GM19351 (cell line): ENCODE measurements around the gene CD99L2.

ENCODE experiments used
- ATAC-seq: cut with Tn5 transposase; IDR thresholded peaks from one replicate; pipeline ENCODE4 v1.9.1; 2021; ENCODE audit warnings: mild to moderate bottlenecking, moderate library complexity; ENCODE audit not compliant: unreplicated experiment

CD99L2 gene

DNA sequence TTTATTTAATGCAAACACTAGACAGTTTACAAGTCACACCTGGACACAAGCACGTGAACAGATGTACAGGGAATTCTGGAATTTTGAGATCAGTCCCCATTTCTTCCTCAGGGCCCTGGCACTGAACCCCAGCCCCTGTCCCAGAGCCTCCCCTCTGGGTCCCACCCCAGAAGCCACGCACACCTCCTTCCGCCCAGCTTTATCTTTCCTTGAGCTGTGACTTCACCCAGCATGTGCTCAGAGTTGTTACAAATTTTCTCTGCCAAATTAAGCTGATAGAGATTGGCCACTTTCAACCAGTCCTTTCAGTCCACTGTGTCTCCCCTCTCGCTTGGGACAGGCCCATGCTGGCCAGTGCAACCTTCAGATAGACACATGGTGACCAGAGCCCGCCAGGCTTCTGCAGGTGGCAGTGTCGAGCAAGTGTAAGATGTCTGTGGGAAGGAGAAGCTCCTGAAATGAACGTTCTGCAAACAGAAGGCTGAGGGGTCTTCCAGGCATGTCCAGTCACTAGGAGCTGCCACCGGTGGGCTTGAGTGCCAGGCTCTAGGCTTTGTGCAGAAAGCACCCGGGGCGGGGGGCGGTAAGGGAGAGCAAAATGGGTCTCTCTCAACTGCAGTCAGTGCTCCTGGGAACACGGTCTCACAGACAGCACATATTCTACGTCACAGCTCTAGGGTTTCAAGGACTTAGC lies 132.0 kb downstream of the CD99L2 start:
- no peak for ATAC-seq

DNA sequence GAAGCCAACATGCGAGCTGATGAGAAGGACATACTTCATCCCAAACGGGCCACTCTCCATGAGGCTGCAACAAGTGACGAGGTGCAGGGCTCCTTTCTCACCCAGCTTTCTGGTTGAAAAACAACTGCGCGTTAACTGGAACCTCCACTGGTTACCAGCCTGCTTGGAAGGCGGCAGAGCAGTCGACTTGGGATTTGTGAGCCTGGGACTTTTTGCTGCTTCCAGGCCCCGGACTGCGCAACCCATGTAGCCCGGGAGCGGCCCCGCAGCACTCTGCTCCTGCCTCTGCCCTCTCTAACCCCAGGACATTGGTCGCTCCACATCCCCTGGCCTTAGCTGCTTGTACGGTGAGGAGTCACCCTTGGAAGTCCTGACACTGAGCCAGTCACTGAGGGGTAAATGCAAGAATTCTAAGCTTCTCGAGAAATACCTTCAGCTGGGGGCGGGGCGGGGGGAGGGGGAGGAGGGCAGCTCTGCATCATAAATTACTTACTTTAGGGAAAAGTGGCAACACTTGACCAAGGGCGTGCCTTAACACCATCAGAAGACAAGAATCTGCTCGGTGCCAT lies 132.6 kb downstream of the CD99L2 start:
- no peak for ATAC-seq

DNA sequence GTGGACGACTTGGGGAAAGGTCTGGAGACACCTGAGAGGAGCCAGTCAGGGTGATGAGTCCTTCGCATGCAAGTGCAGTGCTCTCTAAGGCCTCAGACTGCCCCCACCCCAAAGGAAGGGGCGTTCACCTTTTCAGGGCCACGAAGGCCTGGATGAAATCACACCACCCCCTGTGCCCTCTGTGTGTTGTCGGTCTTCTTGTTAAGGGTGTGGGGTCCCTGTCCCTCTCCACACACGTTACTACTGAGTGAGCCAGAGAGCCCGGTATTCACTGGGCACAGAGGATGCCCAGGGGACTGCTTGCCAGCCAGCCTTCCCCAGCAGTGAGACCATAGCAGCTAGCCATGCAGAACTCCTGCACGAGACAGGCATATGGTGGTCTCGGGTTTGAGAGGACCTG lies 133.2 kb downstream of the CD99L2 start:
- ATAC-seq: no peak

DNA sequence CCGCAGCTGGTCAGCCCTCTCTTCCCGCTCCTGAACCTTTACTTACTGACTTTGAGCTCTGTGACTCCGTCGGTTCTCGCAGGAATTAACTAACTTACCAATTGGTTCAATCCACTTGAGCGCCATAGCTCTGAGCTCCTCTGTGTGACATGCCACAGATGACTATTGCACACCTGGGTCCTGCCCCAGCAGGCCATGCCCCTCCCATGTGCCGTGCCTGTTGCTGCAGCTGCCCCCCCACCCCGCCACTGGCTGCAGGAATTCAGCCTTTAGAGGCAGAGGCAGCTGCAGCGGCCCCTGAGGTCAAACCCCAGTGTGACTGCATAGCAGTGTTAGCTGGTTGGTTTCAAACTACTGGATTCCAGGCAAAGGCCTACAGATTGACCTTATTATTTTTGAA lies 134.7 kb downstream of the CD99L2 start:
- no peak for ATAC-seq

DNA sequence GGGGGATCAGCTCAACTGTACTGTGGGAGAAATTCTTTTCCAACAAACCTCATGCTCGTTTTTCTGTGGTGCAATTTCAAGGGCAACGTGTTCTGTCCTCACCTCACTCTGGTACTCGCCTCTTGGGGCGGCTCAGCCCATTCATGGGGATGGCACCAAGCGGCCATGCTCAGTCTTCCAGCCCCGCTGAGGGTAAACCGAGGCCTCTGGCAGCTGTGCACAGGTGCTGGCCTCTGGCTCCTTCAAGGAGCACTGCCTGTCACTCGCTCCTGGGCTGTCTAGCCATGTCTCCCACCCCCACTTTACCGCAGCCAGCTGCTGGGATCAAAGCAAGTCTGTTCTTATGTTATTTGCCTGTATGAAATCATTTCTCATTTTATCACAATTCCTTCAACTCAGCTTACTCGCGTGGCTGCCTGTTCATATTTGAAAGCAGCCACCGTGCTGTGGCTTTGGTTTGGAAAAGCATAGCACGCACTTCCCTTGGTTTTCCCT lies 135.1 kb downstream of the CD99L2 start:
- ATAC-seq: no peak

DNA sequence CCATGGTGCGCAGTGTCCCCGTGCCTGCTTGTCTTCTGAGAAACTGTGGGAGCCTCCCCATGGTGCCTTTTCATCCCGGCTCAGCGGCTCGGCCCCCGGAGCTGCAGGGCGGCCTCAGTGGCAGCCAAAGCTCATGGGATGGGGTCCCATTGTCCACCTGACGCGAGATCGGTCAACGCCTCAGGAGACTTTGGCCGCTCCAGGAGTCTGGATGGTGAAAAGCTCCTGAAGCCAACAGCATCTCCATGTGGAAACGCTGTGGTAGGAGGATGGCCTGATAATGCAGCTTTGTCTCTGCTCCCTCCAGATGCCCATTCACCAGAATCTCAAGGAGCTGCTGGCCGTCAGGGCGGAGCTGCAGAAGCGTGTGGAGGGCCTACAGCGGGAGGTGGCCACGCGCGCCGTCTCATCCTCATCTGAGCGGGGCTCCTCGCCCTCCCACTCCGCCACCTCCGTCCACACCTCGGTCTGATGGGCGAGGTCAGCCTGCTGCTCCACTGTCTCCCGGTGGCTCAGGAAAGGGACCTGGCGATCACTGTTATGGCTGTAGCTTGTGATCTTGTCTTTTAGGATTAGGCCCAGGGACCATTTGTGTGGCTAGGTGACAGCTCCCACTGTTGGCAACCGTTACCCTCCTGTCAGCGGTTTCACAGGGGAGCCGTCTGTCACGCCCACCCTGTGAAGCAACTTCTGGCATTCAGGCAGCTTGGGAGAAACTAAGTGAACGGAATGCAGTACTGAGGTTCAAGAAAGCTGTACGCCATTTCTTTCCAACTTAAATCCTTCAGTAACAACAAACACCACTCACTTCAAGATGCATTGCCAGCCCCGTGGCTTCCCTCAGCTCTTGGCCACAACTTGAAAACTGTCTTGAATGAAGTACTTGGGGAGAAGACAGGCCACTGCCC lies 136.0 kb downstream of the CD99L2 start:
- no peak for ATAC-seq

DNA sequence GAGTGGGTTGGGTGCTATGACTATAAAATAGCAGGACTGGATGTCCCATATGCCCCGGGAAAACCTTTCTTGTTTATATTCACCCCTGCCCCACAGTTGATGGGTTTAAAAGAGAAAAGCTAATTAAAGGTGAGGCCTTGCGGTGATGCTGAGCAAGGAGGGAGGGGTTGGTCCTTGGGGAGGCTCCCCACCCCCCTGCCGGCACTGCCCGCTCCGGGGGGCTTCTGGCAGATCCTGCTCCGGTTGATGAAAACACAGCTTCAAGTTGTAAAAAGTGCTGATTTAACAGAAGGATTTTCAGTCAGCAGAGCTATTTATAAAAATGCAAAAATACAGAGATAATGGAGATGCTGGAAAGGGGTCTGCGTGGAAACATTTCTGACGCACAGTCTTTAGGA lies 136.7 kb downstream of the CD99L2 start:
- ATAC-seq: no peak

DNA sequence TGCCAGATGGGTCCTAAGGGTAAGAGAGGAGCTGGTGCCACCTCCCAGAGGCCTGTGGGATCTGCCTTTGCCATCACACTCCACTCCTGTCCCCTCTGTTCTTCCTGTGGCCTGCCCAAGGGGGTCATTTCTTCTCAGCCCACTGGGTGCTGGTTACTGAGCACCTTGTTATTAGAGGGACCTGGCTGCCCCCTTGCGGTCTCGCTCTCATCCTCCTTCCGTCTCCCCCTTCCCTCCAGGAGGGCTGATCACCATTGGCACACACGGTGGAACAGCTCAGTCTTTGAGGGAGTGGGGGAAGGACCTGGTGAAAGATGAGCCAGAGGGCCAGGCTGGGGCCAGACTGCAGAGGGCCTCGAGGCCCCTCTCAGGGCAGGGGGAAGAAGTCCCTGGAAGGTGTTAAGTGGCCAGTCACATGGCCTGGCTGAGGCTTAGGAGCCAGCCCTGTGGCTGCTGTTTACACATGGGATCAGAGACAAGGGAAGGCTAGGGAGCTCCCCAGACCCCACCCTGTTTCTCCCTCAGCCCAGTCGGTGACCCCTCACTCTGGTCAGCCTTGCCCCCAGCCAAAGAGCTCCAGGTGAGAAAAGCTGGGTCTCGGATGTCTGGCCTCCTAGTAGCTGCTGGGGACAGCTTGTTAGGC lies 137.2 kb downstream of the CD99L2 start:
- ATAC-seq: no peak

DNA sequence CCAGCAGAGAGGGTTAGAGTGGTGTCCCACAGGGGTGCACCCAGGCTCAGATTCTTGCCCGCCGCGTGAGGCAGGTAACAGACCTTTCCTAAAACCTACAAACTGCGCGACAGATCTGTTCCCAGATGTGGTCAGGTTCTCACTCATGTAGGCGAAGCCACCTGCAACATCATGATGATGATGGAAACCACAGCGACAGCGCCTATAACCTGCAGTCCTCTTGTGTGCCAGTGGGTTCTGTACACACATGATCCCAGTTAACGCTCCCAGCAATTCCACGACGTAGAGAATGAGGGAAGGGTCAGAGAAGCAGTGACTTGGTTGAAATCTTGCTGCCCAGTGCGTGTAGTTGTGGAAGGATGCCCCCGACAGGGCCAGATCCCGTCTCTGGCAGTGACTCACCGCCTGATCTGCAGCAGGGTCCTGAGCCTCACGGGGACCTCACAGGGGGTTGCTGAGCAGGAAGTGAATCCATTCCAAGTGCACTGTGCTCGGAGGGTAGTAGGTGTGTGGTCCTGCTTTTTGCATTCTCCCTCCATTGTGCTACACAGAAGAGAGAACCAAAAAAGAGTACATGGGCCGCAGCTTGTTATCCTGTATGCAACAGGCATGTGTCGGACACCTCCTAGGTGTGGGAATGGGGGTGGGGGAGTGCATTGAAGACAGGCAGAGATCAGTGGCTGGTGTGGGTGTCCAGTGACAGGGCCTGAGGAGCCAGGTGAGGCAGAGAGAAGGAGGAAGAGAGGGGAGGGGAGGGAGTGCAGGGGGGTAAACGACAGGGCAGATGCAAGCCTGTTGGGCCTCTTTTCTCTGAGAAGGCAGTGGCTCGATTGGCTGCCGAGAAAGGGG lies 138.7 kb downstream of the CD99L2 start:
- ATAC-seq: no peak

DNA sequence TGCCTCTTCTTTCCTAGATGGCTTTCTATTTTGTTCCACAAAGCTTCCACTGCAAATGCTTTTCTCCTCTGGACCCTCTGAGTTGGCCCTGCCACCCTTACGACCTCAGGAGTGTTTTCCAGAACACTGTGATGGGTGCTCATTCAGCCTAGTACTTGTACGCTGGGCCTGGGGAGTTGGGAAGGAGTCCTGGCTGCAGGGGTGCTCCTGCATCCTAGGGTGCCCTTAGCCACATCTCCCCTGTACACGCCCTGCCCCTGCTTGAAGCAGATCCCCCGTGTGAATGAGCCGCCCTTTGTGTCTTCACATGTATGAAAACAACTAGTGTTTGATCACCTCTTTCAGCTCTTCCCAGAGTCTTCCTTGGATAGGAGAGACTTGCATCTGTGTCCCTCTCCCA lies 141.1 kb downstream of the CD99L2 start:
- no peak for ATAC-seq

DNA sequence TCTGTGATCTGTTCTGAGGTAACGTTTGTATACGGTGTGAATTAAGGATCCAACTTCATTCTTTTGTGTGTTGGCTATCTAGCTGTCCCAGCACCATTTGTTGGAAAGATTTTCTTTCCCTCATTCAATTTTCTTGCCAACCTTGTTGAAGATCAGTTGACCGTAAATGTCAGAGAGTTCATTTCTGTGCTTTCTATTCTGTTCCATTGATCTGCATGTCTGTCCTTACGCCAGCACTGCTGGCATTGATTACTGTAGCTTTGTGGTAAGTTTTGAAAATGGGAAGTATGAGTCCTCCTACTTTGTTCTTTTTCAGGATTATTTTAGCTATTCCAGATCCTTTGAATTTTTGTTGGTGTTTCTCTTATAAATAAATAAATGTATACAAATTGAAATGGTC lies 144.5 kb downstream of the CD99L2 start:
- no peak for ATAC-seq

DNA sequence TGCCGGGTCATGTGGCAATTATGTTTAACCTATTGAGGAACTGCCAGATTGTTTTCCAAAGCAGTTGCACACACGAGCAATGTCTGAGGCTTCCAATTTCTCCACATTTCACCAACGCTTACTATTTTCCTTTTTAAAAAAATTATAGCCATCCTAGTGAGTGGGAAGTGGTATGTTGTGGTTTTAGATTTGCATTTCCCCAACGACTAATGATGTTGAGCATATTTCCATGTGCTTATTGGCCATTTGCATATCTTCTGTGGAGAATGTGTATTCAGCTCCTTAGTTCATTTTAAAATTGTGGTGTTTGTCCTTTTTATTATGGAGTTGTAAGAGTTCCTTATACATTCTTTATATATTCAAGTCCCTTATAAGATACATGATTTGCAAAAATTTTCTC lies 145.1 kb downstream of the CD99L2 start:
- ATAC-seq: no peak

DNA sequence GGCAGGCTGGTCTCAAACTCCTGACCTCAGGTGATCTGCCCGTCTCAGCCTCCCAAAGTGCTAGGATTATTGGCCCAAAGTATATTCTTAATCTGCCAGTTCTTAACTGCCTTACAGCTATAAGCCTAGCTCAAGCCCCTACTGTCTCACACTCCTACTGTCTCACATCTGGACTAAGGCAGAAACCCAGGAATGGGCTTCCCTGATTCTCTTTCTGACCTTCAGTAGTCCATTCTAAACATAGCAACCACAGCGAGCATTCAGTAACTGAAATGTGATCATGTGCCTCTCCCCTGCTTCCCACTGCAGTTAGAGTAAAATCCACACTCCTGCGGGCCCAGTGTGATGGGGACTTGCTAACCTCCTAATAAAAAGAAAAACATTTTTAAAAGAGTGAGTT lies 146.3 kb downstream of the CD99L2 start:
- no peak for ATAC-seq

DNA sequence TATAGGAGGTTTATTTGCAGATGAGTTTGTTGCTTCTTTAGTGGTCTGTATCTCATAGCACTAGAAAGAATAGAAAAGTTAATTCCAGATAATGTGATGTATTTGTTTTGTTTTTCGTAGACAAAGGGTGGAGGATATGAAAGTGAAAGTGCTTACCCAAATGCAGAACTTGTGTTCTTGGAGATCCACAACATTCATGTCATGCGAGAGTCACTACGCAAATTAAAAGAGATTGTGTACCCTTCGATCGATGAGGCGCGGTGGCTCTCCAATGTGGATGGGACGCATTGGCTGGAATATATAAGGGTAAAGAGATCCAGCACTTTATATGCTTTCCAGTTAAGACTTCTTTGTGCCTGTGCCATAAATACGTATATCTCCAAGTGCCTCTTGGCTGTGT lies 162.0 kb downstream of the CD99L2 start:
- no peak for ATAC-seq

DNA sequence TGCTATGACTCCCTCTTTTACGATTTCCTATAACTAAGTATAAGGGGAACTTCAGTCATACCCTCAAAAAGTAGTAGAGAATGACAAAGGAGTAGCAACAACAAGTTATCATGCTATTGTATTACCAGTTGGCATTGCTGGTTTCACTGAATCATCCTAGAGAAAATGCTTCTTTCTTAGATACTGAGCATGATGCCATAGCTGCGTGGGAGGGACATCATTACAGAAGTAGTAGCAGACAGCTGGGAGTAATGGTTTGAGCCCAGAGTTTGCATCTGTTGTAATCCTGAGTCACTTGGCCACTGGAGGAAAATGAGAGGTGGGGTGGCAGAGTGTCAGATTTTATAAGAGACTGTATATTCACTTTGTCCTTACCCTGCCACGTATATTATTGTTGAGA lies 166.7 kb downstream of the CD99L2 start:
- ATAC-seq: no peak

DNA sequence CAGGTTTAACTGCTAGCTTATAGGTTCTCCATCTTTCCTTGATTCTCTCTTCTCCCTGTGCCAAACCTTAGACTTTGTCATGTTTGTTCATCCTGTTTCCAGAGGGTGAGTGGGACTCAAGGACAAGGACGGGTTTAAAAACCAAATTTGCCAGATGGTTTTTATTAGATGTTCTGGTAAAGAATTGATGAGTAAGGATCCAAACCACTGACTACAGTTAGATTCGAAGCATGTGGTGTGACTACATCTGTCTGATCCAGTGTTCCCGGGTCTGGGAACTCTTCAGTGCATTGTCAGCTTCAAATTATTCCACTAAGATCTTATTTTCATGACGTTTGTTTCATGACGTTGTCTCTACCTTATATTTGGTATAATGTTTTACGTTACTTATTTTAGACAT lies 167.7 kb downstream of the CD99L2 start:
- no peak for ATAC-seq

DNA sequence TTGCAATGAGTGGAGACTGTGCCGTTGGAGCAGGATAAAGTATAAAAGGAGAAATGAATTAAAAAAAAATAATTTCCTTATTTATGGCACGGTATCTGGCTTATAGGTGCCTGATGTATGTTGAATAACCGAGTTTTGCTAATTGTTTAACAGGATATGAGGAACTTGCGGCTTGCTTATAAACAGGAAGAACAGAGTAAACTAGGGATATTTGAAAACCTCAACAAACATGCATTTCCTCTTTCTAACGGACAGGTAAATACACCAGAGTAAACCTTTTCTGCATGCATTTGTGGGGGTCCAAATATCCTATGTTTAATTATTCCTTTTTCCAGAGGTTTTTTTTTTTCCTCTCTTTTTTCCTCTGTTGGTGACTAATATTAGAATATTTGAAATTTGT lies 168.5 kb downstream of the CD99L2 start:
- ATAC-seq: no peak

DNA sequence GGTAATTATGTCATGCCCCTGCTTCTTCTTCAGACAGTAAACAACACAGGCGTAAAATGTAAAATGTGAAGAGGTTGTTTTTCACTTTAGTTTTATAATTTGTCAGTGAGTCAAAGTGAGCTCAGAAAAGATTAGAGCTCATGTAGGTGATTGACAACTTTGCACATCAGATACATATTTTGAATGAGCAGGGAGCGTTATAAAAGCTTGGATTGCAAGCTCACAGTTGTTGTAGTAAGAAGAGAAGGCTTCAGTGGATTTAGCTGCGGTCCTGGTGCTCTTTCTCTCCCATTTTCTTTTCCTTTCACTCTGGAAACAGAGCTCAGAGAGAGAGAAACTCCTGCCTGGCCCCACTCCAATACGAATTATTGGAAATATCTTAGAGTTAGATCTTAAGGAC lies 178.8 kb downstream of the CD99L2 start:
- no peak for ATAC-seq
